ENCODE data around the gene POLD2.

DNA sequence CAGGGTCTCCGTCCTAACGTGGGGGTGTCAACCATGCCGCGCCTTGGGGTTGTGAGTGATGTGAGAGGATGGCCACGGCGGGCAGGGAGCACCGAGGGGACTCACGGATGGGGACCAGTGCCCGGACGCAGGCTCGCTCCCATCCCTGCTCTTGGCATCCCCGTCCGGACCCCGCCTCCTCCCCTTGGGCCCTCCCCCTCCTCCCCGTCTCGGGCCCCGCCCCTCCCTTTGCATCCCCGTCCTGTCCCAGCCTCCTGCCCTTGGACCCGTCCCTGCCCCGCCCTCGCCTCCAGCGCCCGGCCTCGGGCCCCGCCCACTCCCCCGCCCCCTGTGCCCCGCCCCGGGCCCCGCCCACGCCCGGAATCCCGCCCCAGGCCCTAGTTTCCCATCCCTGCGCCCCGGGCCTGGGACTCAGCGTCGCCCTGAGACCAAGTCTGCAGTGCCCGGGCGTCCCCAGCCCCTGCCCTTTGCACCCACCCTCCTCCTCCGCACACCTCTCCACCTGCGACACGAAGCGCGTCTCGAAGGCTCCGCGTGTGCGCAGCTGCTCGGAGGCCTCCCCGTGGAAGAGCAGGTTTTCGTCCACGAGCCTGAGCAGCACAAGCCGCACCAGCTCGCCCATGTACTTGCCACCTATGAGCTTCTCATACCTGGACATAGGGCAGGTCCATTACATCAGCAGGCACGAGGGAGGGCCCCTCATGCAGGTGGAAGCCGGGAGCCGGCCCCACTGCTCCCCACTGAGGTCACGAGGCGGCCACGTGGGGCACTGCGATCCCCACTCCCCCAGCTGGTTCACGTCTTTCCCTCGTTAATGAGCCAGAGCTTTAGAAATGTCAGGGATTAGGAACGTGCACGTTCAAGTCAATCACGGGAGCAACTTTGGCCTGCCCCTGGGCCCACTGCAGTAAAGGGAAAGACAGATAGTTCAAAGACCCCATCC is 22.9 kb upstream of the POLD2 start:
- TF ChIP-seq CTCF (IDR thresholded peaks at IDR 0.05; ENCODE audit: poor library complexity, severe bottlenecking) (no peak), REST (IDR thresholded peaks at IDR 0.05; ENCODE audit: borderline replicate concordance) (no peak), TAF1 (IDR thresholded peaks at IDR 0.05; ENCODE audit: low read depth) (no peak), EP300 (conservative IDR thresholded peaks at IDR 0.05; ENCODE audit: poor library complexity, severe bottlenecking) (no peak)
